ENCODE measurements around the gene PTGDR.

GRCh38 chr14:52283099-52283498 lies 15.6 kb downstream of the PTGDR start:
- TF ChIP-seq CTCF (IDR thresholded peaks at IDR 0.05; ENCODE audit: borderline replicate concordance, extremely low read depth, low read length, poor library complexity, severe bottlenecking) (no peak), EZH2 (IDR thresholded peaks at IDR 0.05; ENCODE audit: borderline replicate concordance, low read depth, low read length, severe bottlenecking) (no peak)
